Measurements from ENCODE around the gene SPATA32.

Gene SPATA32

DNA sequence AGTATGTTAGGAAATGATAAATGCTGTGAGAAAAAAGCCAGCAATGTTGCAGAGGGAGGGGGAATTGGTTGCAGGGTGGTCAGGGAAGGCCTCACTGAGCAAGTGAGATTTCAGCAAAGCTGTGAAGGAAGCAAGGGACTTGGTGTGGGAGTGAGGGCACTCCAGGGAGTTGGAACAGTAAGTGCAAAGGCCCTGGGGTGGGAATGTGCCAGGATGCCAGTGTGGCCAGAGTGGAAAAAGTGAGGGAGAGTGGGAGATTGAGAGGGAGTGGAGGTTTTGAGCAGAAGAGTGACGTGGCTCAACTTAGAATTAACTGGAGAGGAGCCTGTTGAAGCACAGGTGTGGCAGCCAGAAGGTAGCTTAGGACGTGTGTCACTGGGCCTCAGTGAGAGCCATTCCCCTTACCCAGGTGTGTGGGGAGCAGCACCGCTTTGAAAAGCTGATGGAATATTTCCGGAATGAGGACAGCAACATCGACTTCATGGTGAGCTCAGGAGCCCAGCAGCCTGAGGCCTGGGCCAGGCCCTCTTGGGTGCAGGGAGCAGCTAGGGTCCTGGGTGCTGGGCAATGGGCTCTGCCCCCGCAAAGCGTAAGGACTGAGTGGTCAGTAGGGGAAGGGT lies 23.6 kb downstream of the SPATA32 start:
- Histone ChIP-seq H3K27me3 (ENCODE audit: control insufficient read depth in 2 of 2, insufficient read depth in 2 of 2, low read length in 2 of 2) (peaks cover 10 to 18% of the 10 kb centered on the region in 2 donors), H3K27ac (ENCODE audit: low read depth in 2 of 2, low read length in 2 of 2) (no peak overlapping the region), H3K4me3 (ENCODE audit: low read length in 2 of 2) (no peak overlapping the region), H3K36me3 (ENCODE audit: control insufficient read depth in 2 of 2, insufficient read depth in 2 of 2, low read length in 2 of 2) (peaks cover 3 to 24% of the 10 kb centered on the region in 2 donors), H3K4me1 (ENCODE audit: control insufficient read depth in 2 of 2, insufficient read depth in 2 of 2, low read length in 2 of 2) (peaks cover 0 to 6% of the 10 kb centered on the region in 2 donors), H3K9ac (ENCODE audit: low read depth in 1 of 2, low read length in 2 of 2) (no peak overlapping the region), H3K9me3 (ENCODE audit: control insufficient read depth in 2 of 2, low read length in 2 of 2) (no peaks in the 10 kb centered on the region)

GRCh38 chr17:45237686-45238085 lies 24.2 kb downstream of the SPATA32 start:
- Histone ChIP-seq H3K4me3 (ENCODE audit: low read length in 2 of 2) (no peak overlapping the region), H3K9me3 (ENCODE audit: control insufficient read depth in 2 of 2, low read length in 2 of 2) (no peaks in the 10 kb centered on the region), H3K27me3 (ENCODE audit: control insufficient read depth in 2 of 2, insufficient read depth in 2 of 2, low read length in 2 of 2) (peaks cover 10 to 18% of the 10 kb centered on the region in 2 donors), H3K4me1 (ENCODE audit: control insufficient read depth in 2 of 2, insufficient read depth in 2 of 2, low read length in 2 of 2) (peaks cover 0 to 6% of the 10 kb centered on the region in 2 donors), H3K9ac (ENCODE audit: low read depth in 1 of 2, low read length in 2 of 2) (no peak overlapping the region), H3K36me3 (ENCODE audit: control insufficient read depth in 2 of 2, insufficient read depth in 2 of 2, low read length in 2 of 2) (peaks cover 3 to 24% of the 10 kb centered on the region in 2 donors), H3K27ac (ENCODE audit: low read depth in 2 of 2, low read length in 2 of 2) (no peak overlapping the region)

DNA sequence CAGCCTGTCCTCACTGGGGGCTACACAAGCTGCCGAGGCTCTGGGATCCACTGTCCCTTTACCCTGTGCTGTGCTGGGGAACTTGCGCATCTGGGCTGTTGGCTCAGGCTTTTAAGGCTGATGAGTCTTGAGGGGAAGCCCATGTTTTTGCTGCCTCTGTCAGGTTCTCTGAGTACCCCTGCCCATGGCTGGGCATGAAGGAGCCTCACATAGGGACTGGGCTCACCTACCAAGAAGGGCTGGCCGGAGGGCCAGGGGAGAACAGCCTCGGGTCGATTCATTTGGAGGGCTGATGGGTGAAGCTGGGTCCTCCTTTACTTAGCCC lies 25.6 kb downstream of the SPATA32 start:
- Histone ChIP-seq H3K9ac (ENCODE audit: low read depth in 1 of 2, low read length in 2 of 2) (no peak overlapping the region), H3K4me3 (ENCODE audit: low read length in 2 of 2) (no peak overlapping the region), H3K9me3 (ENCODE audit: control insufficient read depth in 2 of 2, low read length in 2 of 2) (no peaks in the 10 kb centered on the region), H3K4me1 (ENCODE audit: control insufficient read depth in 2 of 2, insufficient read depth in 2 of 2, low read length in 2 of 2) (peaks cover 2 to 3% of the 10 kb centered on the region in 2 donors), H3K27me3 (ENCODE audit: control insufficient read depth in 2 of 2, insufficient read depth in 2 of 2, low read length in 2 of 2) (peaks cover 10 to 15% of the 10 kb centered on the region in 2 donors), H3K27ac (ENCODE audit: low read depth in 2 of 2, low read length in 2 of 2) (no peak overlapping the region), H3K36me3 (ENCODE audit: control insufficient read depth in 2 of 2, insufficient read depth in 2 of 2, low read length in 2 of 2) (peaks cover 3 to 20% of the 10 kb centered on the region in 2 donors)

GRCh38 chr17:45235416-45236281 lies 26.2 kb downstream of the SPATA32 start:
- H3K27me3 ChIP-seq (ENCODE audit: control insufficient read depth in 2 of 2, insufficient read depth in 2 of 2, low read length in 2 of 2), result peaks cover 5 to 9% of the 10 kb centered on the region in 2 donors
- H3K4me1 ChIP-seq (ENCODE audit: control insufficient read depth in 2 of 2, insufficient read depth in 2 of 2, low read length in 2 of 2), result peaks cover under 1 to 6% of the 10 kb centered on the region in 2 donors
- no peak overlapping the region for H3K4me3 ChIP-seq (ENCODE audit: low read length in 2 of 2)
- H3K9ac ChIP-seq (ENCODE audit: low read depth in 1 of 2, low read length in 2 of 2), result no peak overlapping the region
- H3K27ac ChIP-seq (ENCODE audit: low read depth in 2 of 2, low read length in 2 of 2), result no peak overlapping the region
- no peaks in the 10 kb centered on the region for H3K9me3 ChIP-seq (ENCODE audit: control insufficient read depth in 2 of 2, low read length in 2 of 2)
- peaks cover 3 to 20% of the 10 kb centered on the region in 2 donors for H3K36me3 ChIP-seq (ENCODE audit: control insufficient read depth in 2 of 2, insufficient read depth in 2 of 2, low read length in 2 of 2)

DNA sequence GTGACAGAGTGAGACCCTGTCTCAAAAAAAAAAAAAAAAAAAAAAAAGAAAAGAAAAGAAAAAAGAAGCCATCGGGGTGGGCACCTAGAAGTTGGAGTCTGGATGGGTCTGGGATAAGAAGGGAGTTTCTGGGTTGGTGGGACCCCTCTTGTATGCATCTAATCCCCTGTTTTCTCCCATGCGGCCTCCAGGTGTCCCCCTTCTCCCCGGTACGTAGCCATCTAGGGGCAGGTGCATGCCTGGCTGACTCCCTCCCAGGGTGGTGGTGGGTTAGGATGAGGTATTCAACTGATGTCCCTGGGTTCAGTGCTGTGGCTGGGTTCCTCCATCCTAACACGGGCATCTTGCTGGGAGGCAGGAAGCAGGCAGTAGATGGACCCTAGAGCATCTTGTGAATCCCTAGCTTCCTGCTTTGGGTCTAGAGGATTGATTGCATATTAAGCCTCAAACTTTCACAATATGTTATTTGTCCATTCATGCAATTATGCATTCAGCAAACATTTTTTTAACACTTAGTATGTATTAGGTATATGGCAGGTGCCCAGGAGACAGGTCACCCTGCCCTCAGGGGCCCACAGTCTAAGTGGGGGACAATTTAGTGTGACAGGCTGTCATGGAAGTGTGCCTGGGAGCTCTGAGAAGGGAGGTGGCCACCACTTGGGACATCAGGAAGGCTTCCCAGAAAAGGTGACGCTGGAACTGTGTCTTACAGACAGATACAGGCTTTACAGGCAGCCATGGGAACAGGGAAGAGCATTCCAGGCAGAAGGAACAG lies 27.1 kb downstream of the SPATA32 start:
- Histone ChIP-seq H3K27me3 (ENCODE audit: control insufficient read depth in 2 of 2, insufficient read depth in 2 of 2, low read length in 2 of 2) (peaks cover 2 to 4% of the 10 kb centered on the region in 2 donors), H3K9me3 (ENCODE audit: control insufficient read depth in 2 of 2, low read length in 2 of 2) (no peaks in the 10 kb centered on the region), H3K4me1 (ENCODE audit: control insufficient read depth in 2 of 2, insufficient read depth in 2 of 2, low read length in 2 of 2) (peaks cover 6 to 8% of the 10 kb centered on the region in 2 donors), H3K9ac (ENCODE audit: low read depth in 1 of 2, low read length in 2 of 2) (no peak overlapping the region), H3K27ac (ENCODE audit: low read depth in 2 of 2, low read length in 2 of 2) (no peak overlapping the region), H3K4me3 (ENCODE audit: low read length in 2 of 2) (no peak overlapping the region), H3K36me3 (ENCODE audit: control insufficient read depth in 2 of 2, insufficient read depth in 2 of 2, low read length in 2 of 2) (peaks cover 3 to 20% of the 10 kb centered on the region in 2 donors)

- Histone ChIP-seq H3K27me3 (ENCODE audit: control insufficient read depth in 2 of 2, insufficient read depth in 2 of 2, low read length in 2 of 2) (no peaks in the 10 kb centered on the region), H3K9me3 (ENCODE audit: control insufficient read depth in 2 of 2, low read length in 2 of 2) (no peaks in the 10 kb centered on the region), H3K9ac (ENCODE audit: low read depth in 1 of 2, low read length in 2 of 2) (no peak overlapping the region), H3K27ac (ENCODE audit: low read depth in 2 of 2, low read length in 2 of 2) (no peak overlapping the region), H3K4me1 (ENCODE audit: control insufficient read depth in 2 of 2, insufficient read depth in 2 of 2, low read length in 2 of 2) (peaks cover 16 to 17% of the 10 kb centered on the region in 2 donors), H3K36me3 (ENCODE audit: control insufficient read depth in 2 of 2, insufficient read depth in 2 of 2, low read length in 2 of 2) (peaks cover 0 to 10% of the 10 kb centered on the region in 2 donors), H3K4me3 (ENCODE audit: low read length in 2 of 2) (no peak overlapping the region)
Measured at GRCh38 chr17:45233423-45233924, 28.4 kb downstream of the SPATA32 start.

DNA sequence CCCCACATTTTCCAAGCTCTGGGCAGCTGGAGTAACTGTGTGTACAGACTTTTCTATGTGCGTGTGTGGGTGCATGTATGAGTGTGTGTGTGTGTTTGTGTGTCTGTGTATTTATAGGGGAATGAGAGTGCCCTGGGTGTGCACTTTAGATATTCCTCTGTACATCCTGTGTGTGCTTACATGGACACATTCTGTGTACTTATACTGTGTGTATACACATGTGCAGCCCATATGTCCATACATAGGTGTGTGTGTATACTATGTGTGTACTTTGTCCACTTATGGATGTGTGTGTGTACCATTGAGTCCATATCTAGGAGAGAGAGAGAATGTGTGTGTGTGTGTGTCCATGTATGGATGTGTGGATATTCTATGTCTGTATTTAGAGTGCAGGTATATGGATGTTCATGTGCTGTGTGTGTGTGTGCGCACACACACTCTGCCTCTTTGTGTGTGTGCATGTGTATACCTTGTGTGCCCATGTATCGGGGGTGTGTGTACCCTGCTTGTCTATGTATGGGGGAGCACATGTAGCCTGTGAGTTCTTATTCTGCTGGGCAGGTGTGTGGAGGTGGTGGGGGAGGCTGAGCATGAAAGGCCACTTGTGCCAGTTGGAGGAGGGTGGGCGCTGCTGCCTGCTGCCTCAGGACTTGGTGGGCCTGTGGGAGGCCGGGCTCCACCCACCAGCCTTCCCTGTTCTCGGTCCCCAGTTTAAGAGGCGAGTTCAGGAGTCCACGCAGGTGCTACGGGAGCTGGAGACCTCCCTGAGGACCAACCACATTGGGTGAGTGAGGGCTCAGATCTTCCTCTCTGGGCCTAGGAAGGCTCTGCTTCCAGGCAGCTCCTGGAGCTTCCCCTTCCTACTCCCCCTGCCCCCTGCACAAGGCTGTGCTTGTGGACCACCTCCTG lies 29.1 kb downstream of the SPATA32 start:
- no peak overlapping the region for H3K27ac ChIP-seq (ENCODE audit: low read depth in 2 of 2, low read length in 2 of 2)
- H3K4me3 ChIP-seq (ENCODE audit: low read length in 2 of 2), result no peak overlapping the region
- peaks cover 0 to 8% of the 10 kb centered on the region in 2 donors for H3K36me3 ChIP-seq (ENCODE audit: control insufficient read depth in 2 of 2, insufficient read depth in 2 of 2, low read length in 2 of 2)
- no peaks in the 10 kb centered on the region for H3K27me3 ChIP-seq (ENCODE audit: control insufficient read depth in 2 of 2, insufficient read depth in 2 of 2, low read length in 2 of 2)
- H3K9ac ChIP-seq (ENCODE audit: low read depth in 1 of 2, low read length in 2 of 2), result no peak overlapping the region
- no peaks in the 10 kb centered on the region for H3K9me3 ChIP-seq (ENCODE audit: control insufficient read depth in 2 of 2, low read length in 2 of 2)
- H3K4me1 ChIP-seq (ENCODE audit: control insufficient read depth in 2 of 2, insufficient read depth in 2 of 2, low read length in 2 of 2), result peaks cover 23 to 24% of the 10 kb centered on the region in 2 donors

DNA sequence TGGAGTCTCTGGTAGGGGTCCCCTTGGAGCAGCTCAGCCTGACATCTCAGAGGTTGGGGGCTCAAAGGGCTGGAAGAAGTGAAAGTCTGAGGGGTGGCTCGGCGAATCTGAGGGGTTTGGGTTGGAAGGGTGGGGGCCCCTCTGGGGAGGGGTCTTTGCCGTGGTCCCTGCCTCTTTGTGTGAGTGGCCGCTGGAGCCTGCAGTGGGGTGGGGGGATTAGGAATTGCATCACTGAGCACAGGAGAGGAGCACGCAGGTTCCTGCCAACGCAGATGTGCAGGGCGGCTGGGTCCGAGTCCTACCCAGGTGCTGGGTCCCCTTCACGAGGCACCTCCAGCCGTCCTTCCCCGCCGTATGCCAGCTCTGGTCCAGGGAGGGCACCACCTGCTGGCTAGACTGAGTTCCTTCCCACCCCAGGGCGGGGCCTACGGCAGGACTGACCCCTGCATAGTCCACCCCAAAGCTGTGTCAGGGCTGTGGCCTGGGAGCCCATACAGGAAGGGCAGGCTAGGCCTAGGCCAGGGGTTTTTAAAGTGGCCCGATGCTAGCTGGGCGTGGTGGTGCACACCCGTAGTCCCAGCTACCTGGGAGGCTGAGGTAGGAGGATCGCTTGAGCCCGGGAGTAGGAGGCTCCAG lies 30.3 kb downstream of the SPATA32 start:
- H3K9me3 ChIP-seq (ENCODE audit: control insufficient read depth in 2 of 2, low read length in 2 of 2), result no peaks in the 10 kb centered on the region
- H3K27ac ChIP-seq (ENCODE audit: low read depth in 2 of 2, low read length in 2 of 2), result no peak overlapping the region
- no peak overlapping the region for H3K4me3 ChIP-seq (ENCODE audit: low read length in 2 of 2)
- H3K9ac ChIP-seq (ENCODE audit: low read depth in 1 of 2, low read length in 2 of 2), result no peak overlapping the region
- H3K27me3 ChIP-seq (ENCODE audit: control insufficient read depth in 2 of 2, insufficient read depth in 2 of 2, low read length in 2 of 2), result no peaks in the 10 kb centered on the region
- H3K36me3 ChIP-seq (ENCODE audit: control insufficient read depth in 2 of 2, insufficient read depth in 2 of 2, low read length in 2 of 2), result peaks cover 0 to 3% of the 10 kb centered on the region in 2 donors
- H3K4me1 ChIP-seq (ENCODE audit: control insufficient read depth in 2 of 2, insufficient read depth in 2 of 2, low read length in 2 of 2), result peaks cover 30 to 33% of the 10 kb centered on the region in 2 donors

Measured in mucosa of rectum (tissue), 2 donors.